HCT116 (cell line): ENCODE measurements around the gene ZNF235. TPM values are rescaled to one million over a fixed set of nuclear protein-coding genes. Genes with fewer than 3 reads are reported as not detected.

ENCODE experiments used
- ATAC-seq: fragments of 200-7000 bp; cut with Tn5 transposase; 2 replicates; pipeline ENCODE4 v1.9.1; 2020; ENCODE audit warnings: mild to moderate bottlenecking, moderate library complexity
- BruUV-seq: library from RNA; stranded (reverse); fragments of 400-500 nt; replicated peaks from 2 replicates; lab custom pipeline; 2021; lab: Mats Ljungman, UMichigan
- CTCF ChIA-PET: fragments of 300-600 bp; sonication (Branson Sonifier 250); formaldehyde crosslinking; loops from one replicate; lab custom pipeline; 2021; ENCODE audit warnings: antibody characterized with exemption; lab: Charles Lee
- POLR2A ChIA-PET: fragments of 300-600, 350-600 bp; sonication (Branson Sonifier 250); formaldehyde crosslinking; loops from one replicate; lab custom pipeline; 2021; ENCODE audit warnings: antibody characterized with exemption; lab: Charles Lee
- RAD21 ChIA-PET, 2 experiments: fragments of 300-600 bp; sonication (Branson Sonifier 250); formaldehyde crosslinking; loops; one replicate each; lab custom pipeline; 2023; ENCODE audit warnings: low total read pairs in 2 of 2; ENCODE audit not compliant: uncharacterized antibody in 2 of 2, unreplicated experiment in 2 of 2, low non-redundant PET in 1 of 2; lab: Charles Lee
- DNase-seq: peaks from one replicate; pipeline ENCODE4 v3.0.0-alpha.2; 2010; ENCODE audit warnings: low read depth, low spot score
- H2AFZ ChIP-seq: fragments of 200-600 bp; shearing (Covaris generic), sonication (generic); 2 replicates; pipeline ENCODE4 v1.6.1; 2017; ENCODE audit warnings: low read depth, mixed run types, mixed read lengths, antibody characterized with exemption, low read length; ENCODE audit not compliant: poor library complexity, severe bottlenecking
- H3K27ac ChIP-seq: 2 replicates; pipeline ENCODE4 v1.5.1; 2012; ENCODE audit warnings: low read depth, low read length
- H3K27me3 ChIP-seq: fragments of 200-600 bp; sonication (generic); 2 replicates; pipeline ENCODE4 v1.6.1; 2016; ENCODE audit warnings: mixed run types, low read length, mixed read lengths; ENCODE audit not compliant: insufficient read depth
- H3K36me3 ChIP-seq, 2 experiments: fragments of 200-500 bp in 1 of 2; fragments of 200-600 bp in 1 of 2; sonication (Bioruptor generic) in 1 of 2; sonication (generic) in 1 of 2; 2 replicates each; pipeline versions ENCODE4 v1.5.1 to v1.6.1; 2014 to 2016; ENCODE audit warnings: low read length in 2 of 2, inconsistent platforms in 1 of 2, mixed read lengths in 1 of 2, mixed run types in 1 of 2; ENCODE audit not compliant: insufficient read depth in 2 of 2, control insufficient read depth in 1 of 2
- H3K4me1 ChIP-seq, 2 experiments: fragments of 200-600 bp in 1 of 2; sonication (generic) in 1 of 2; 2 replicates each; pipeline versions ENCODE4 v1.5.1 to v1.6.1; 2012 to 2017; ENCODE audit warnings: low read length in 2 of 2, inconsistent platforms in 1 of 2, mild to moderate bottlenecking in 1 of 2, mixed read lengths in 1 of 2, mixed run types in 1 of 2, moderate library complexity in 1 of 2; ENCODE audit not compliant: insufficient read depth in 2 of 2, control insufficient read depth in 1 of 2
- H3K4me2 ChIP-seq: fragments of 200-600 bp; sonication (generic); 2 replicates; pipeline ENCODE4 v1.6.1; 2017; ENCODE audit warnings: mixed run types, low read length, mixed read lengths
- H3K4me3 ChIP-seq, 2 experiments: fragments of 200-600 bp in 1 of 2; sonication (generic) in 1 of 2; replicated peaks in 1 of 2; 2 replicates each; pipeline ENCODE4 v1.5.1; 2011 to 2016; ENCODE audit warnings: low read length in 2 of 2, control low read depth in 1 of 2, low read depth in 1 of 2, mild to moderate bottlenecking in 1 of 2, mixed read lengths in 1 of 2, mixed run types in 1 of 2
- H3K79me2 ChIP-seq: fragments of 200-600 bp; sonication (generic); 2 replicates; pipeline ENCODE4 v1.6.1; 2017; ENCODE audit warnings: mild to moderate bottlenecking, mixed run types, low read length, moderate library complexity, mixed read lengths; ENCODE audit not compliant: insufficient read depth
- H3K9ac ChIP-seq: fragments of 200-600 bp; sonication (generic); 2 replicates; pipeline ENCODE4 v1.6.1; 2016; ENCODE audit warnings: low read length, mixed read lengths
- H3K9me2 ChIP-seq: fragments of 200-600 bp; sonication (generic), shearing (Covaris generic); 2 replicates; pipeline ENCODE4 v1.6.1; 2017; ENCODE audit warnings: mixed run types, mild to moderate bottlenecking, moderate library complexity; ENCODE audit not compliant: insufficient read depth
- H3K9me3 ChIP-seq, 2 experiments: fragments of 200-500 bp in 1 of 2; fragments of 200-600 bp in 1 of 2; sonication (Bioruptor generic) in 1 of 2; sonication (generic) in 1 of 2; 2 replicates each; pipeline ENCODE4 v1.6.1; 2014 to 2017; ENCODE audit warnings: low read length in 2 of 2, mixed read lengths in 2 of 2, inconsistent platforms in 1 of 2, low read depth in 1 of 2, mild to moderate bottlenecking in 1 of 2, mixed run types in 1 of 2, moderate library complexity in 1 of 2; ENCODE audit not compliant: control insufficient read depth in 1 of 2, insufficient read depth in 1 of 2
- H4K20me1 ChIP-seq: fragments of 200-600 bp; sonication (generic), shearing (Covaris generic); 2 replicates; pipeline ENCODE4 v1.6.1; 2017; ENCODE audit warnings: mixed run types, mild to moderate bottlenecking, moderate library complexity; ENCODE audit not compliant: insufficient read depth
- EGR1 ChIP-seq: IDR thresholded peaks from 2 replicates; pipeline ENCODE4 v1.6.1; 2012; ENCODE audit warnings: low read depth
- ELF1 ChIP-seq: IDR thresholded peaks from 2 replicates; pipeline ENCODE4 v1.6.1; 2012; ENCODE audit warnings: low read depth, borderline replicate concordance
- EZH2phosphoT487 ChIP-seq: fragments of 200-600 bp; IDR thresholded peaks from 2 replicates; pipeline ENCODE4 v1.6.1; 2018; ENCODE audit warnings: antibody characterized with exemption, borderline replicate concordance
- FOSL1 ChIP-seq: IDR thresholded peaks from 2 replicates; pipeline ENCODE4 v1.6.1; 2012; ENCODE audit warnings: low read depth
- JUND ChIP-seq: IDR thresholded peaks from 2 replicates; pipeline ENCODE4 v1.6.1; 2012
- POLR2A ChIP-seq: IDR thresholded peaks from 2 replicates; pipeline ENCODE4 v1.7.0; 2011; ENCODE audit warnings: borderline replicate concordance; ENCODE audit not compliant: insufficient read depth, insufficient read length; ENCODE audit errors: extremely low read depth
- SP1 ChIP-seq: IDR thresholded peaks from 2 replicates; pipeline ENCODE4 v1.6.1; 2012; ENCODE audit warnings: low read depth
- ZFX ChIP-seq: fragments of 450-650 bp; IDR thresholded peaks from 2 replicates; pipeline ENCODE4 v1.6.1; 2017
- ZNF274 ChIP-seq: fragments of 200-500 bp; sonication (Bioruptor generic); IDR thresholded peaks from 2 replicates; pipeline ENCODE4 v1.6.1; 2014; ENCODE audit warnings: mild to moderate bottlenecking, low read depth, low read length, inconsistent platforms
- intact Hi-C: fragments of 100-400 bp; cut with micrococcal nuclease; formaldehyde crosslinking; loops from 2 replicates; pipeline ENCODE4 v1.10.0; 2022
- total RNA-seq: library from RNA; stranded (reverse); gene quantifications from one replicate; pipeline ENCODE4 v1.2.1, GENCODE V29; 2021; ENCODE audit not compliant: unreplicated experiment
- TF ChIP-seq, protein P1 (sequence below), 3 experiments: fragments of 200-600 bp in 1 of 3; sonication (generic) in 1 of 3; IDR thresholded peaks in 2 of 3; conservative IDR thresholded peaks in 1 of 3; 2 replicates each; pipeline ENCODE4 v1.5.1; 2012 to 2017; ENCODE audit warnings: low read depth in 2 of 3, low read length in 2 of 3, antibody characterized with exemption in 1 of 3, borderline replicate concordance in 1 of 3, control low read depth in 1 of 3, mild to moderate bottlenecking in 1 of 3, mixed read lengths in 1 of 3, mixed run types in 1 of 3, moderate library complexity in 1 of 3; ENCODE audit not compliant: insufficient read depth in 1 of 3

ZNF235 gene
- total RNA-seq, 1 experiment from 2014 or later: 5.7 TPM

DNA sequence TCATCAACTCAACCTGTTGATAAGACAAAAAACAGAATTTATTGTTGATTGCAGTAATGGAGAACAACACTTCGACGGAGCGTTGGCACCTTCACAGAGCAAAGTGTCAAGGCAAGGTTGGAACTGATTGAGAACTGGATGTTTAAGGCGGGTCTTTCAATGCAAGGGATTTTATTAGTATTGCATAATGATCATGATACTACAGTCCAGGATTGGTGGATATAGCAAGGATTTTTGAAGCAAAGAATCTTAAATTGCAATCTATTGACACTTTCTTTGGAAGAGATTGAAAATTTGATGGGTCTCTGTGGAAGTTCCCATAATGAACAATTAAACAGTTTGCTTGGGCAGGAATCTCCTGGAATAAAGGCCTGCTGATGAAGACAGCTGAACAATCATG lies 632 bp upstream of the ZNF235 start:
- ATAC-seq: no peak
- no peaks in the 10 kb centered on the region for H3K9me2 ChIP-seq
- no peak overlapping the region for H3K4me3 ChIP-seq
- no peak overlapping the region for H2AFZ ChIP-seq
- CTCF ChIA-PET: no interaction called here
- no peaks in the 10 kb centered on the region for H4K20me1 ChIP-seq
- H3K4me1 ChIP-seq: peaks cover 3 to 14% of the 10 kb centered on the region in 2 experiments; a peak in 3 of 4 replicates
- intact Hi-C loops: loop anchor here (1.0 to 2.0 kb wide), 2 partner anchors 51 to 193 kb away; partner anchors contain the start of genes ZNF112 and ZNF225
- DNase-seq: no peak
- peak overlapping the region; percentile 80; the same call in 1 of the 2 replicates for H3K4me2 ChIP-seq
- no peaks in the 10 kb centered on the region for H3K36me3 ChIP-seq
- H3K79me2 ChIP-seq: no peaks in the 10 kb centered on the region
- TF ChIP-seq JUND (no peak), ZNF274 (no peak), FOSL1 (no peak), ELF1 (no peak), ZFX (no peak), POLR2A (no peak)
- TF ChIP-seq, protein P1, sequence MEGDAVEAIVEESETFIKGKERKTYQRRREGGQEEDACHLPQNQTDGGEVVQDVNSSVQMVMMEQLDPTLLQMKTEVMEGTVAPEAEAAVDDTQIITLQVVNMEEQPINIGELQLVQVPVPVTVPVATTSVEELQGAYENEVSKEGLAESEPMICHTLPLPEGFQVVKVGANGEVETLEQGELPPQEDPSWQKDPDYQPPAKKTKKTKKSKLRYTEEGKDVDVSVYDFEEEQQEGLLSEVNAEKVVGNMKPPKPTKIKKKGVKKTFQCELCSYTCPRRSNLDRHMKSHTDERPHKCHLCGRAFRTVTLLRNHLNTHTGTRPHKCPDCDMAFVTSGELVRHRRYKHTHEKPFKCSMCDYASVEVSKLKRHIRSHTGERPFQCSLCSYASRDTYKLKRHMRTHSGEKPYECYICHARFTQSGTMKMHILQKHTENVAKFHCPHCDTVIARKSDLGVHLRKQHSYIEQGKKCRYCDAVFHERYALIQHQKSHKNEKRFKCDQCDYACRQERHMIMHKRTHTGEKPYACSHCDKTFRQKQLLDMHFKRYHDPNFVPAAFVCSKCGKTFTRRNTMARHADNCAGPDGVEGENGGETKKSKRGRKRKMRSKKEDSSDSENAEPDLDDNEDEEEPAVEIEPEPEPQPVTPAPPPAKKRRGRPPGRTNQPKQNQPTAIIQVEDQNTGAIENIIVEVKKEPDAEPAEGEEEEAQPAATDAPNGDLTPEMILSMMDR (IDR thresholded peaks at IDR 0.05 in 2 of 3, conservative IDR thresholded peaks at IDR 0.05 in 1 of 3; ENCODE audit: borderline replicate concordance in 1 of 3, insufficient read depth in 1 of 3, low read depth in 2 of 3, low read length in 2 of 3): no peak
- H3K27ac ChIP-seq: no peak overlapping the region
- H3K9me3 ChIP-seq: peaks cover 0 to 4% of the 10 kb centered on the region in 2 experiments; a peak in 1 of 4 replicates
- H3K27me3 ChIP-seq: no peaks in the 10 kb centered on the region
- RAD21 ChIA-PET: no interaction called here
- no peak overlapping the region for H3K9ac ChIP-seq
- POLR2A ChIA-PET: no interaction called here
- no TSS peak for BruUV-seq

DNA sequence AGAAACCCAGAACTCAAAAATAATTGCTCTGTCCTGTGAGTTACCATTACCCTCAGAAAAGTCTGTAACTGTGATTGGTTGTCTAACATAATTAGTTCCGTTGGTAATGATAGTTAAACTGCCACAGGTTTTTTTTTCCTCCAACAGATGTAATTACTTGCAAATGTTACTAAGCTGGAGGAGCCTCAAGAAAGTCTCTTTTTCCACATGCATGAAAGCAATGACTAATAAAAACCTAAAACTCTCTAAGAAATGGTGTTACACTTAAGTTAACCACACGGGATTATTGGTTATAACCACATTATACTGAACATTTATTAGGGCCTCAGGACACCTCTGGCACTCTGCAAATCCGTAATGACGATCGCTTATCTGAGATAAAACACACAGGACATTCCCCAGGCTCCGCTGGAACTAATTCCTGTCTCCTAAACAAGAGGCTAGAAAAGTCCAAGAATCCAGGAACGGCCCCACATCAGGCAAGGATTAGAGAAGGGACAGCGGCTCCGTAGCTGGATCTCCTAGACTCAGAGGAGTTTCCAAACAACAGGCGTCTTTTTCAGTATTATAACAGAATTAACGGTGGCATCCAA lies 753 bp downstream of the ZNF235 start:
- Histone ChIP-seq H3K4me1 (peaks cover 3 to 14% of the 10 kb centered on the region in 2 experiments; a peak in 3 of 4 replicates), H3K27me3 (no peaks in the 10 kb centered on the region), H3K27ac (peak overlapping the region; percentile 60; the same call in 1 of the 2 replicates), H3K9me2 (no peaks in the 10 kb centered on the region), H2AFZ (peak overlapping the region; percentile 11), H3K79me2 (no peaks in the 10 kb centered on the region), H3K36me3 (peaks cover 3 to 4% of the 10 kb centered on the region in 2 experiments; a peak in 1 of 4 replicates), H3K9ac (peak overlapping the region; percentile 62), H3K4me3 (peak overlapping the region; percentile 76 to 86), H4K20me1 (no peaks in the 10 kb centered on the region), H3K9me3 (peaks cover 0 to 4% of the 10 kb centered on the region in 2 experiments; a peak in 1 of 4 replicates), H3K4me2 (peak overlapping the region; percentile 80)
- no peak for DNase-seq
- intact Hi-C loops: loop anchor here (1.0 to 5.0 kb wide), 3 partner anchors 92 to 210 kb away; partner anchors contain the start of genes ZNF224, ZNF225 and ZNF227
- CTCF ChIA-PET: no interaction called here
- BruUV-seq: no TSS peak
- POLR2A ChIA-PET: interaction anchor here (0.7 kb wide), 1 partner anchor 197 kb away, joined by 3 read pairs; no protein-coding TSS in a partner anchor
- TF ChIP-seq ZFX: no peak
- no peak for TF ChIP-seq SP1
- TF ChIP-seq EZH2phosphoT487: no peak
- TF ChIP-seq, protein P1 (IDR thresholded peaks at IDR 0.05 in 2 of 3, conservative IDR thresholded peaks at IDR 0.05 in 1 of 3; ENCODE audit: borderline replicate concordance in 1 of 3, insufficient read depth in 1 of 3, low read depth in 2 of 3, low read length in 2 of 3): no peak
- no peak for TF ChIP-seq EGR1
- TF ChIP-seq, all 23 proteins: peak for 0
- RAD21 ChIA-PET: no interaction called here
- peak; percentile 32 for ATAC-seq
